ENCODE data around the gene PRKN. TPM values are rescaled to one million over a fixed set of nuclear protein-coding genes. Genes with fewer than 3 reads are reported as not detected.

PRKN gene
- total and polyA plus RNA-seq, 2 donors (not counting 1 experiment from before 2014, with no cell fraction given), result 0.43 to 4.6 TPM

DNA sequence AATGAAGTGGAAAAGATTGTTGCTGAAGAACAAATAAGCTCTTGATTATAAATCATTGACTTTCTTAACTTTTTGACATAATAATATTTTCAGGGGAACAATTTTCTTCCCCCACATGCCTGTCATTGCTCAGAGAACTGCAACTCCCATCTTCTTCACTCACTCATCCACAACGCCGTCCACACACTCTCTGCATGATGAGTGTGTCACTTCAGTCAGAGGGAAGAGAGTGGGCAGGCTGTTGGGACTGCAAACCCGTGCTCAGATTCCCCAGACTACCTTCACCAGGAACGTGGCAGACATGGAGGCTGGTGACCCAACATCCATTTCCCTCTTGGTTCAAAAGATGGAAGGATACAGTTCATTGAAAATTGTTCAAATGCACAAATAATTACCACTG lies 650.8 kb downstream of the PRKN start:
- Histone ChIP-seq H3K36me3 (ENCODE audit: control insufficient read depth, insufficient read depth, low read length) (no peaks in the 10 kb centered on the region), H3K9me3 (ENCODE audit: control insufficient read depth, insufficient read depth, low read depth, low read length) (no peaks in the 10 kb centered on the region), H3K4me1 (ENCODE audit: control insufficient read depth, extremely low read depth, insufficient read depth, low read length) (no peaks in the 10 kb centered on the region), H3K27me3 (ENCODE audit: control insufficient read depth, insufficient read depth, low read length) (no peaks in the 10 kb centered on the region), H3K27ac (ENCODE audit: insufficient read depth, low read length) (no peak overlapping the region), H3K4me2 (ENCODE audit: extremely low read depth, insufficient read depth, low read length) (no peak overlapping the region), H2AFZ (ENCODE audit: low read length) (no peak overlapping the region), H3K9ac (ENCODE audit: insufficient read depth, low read length) (no peak overlapping the region), H4K20me1 (ENCODE audit: control insufficient read depth, extremely low read depth, insufficient read depth, low read length) (no peaks in the 10 kb centered on the region), H3K79me2 (ENCODE audit: control insufficient read depth, insufficient read depth, low read length) (no peaks in the 10 kb centered on the region), H3K4me3 (replicated peaks in 1 of 4; ENCODE audit: control extremely low read depth in 1 of 4, insufficient read depth in 1 of 4, low read depth in 3 of 4, low read length in 4 of 4) (no peak overlapping the region)
- TF ChIP-seq EZH2 (IDR thresholded peaks at IDR 0.05; ENCODE audit: low read length, missing control alignments), result no peak
- TF ChIP-seq, protein P1, sequence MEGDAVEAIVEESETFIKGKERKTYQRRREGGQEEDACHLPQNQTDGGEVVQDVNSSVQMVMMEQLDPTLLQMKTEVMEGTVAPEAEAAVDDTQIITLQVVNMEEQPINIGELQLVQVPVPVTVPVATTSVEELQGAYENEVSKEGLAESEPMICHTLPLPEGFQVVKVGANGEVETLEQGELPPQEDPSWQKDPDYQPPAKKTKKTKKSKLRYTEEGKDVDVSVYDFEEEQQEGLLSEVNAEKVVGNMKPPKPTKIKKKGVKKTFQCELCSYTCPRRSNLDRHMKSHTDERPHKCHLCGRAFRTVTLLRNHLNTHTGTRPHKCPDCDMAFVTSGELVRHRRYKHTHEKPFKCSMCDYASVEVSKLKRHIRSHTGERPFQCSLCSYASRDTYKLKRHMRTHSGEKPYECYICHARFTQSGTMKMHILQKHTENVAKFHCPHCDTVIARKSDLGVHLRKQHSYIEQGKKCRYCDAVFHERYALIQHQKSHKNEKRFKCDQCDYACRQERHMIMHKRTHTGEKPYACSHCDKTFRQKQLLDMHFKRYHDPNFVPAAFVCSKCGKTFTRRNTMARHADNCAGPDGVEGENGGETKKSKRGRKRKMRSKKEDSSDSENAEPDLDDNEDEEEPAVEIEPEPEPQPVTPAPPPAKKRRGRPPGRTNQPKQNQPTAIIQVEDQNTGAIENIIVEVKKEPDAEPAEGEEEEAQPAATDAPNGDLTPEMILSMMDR (conservative IDR thresholded peaks at IDR 0.05 in 1 of 2, IDR thresholded peaks at IDR 0.05 in 1 of 2; ENCODE audit: low read depth in 1 of 2, low read length in 2 of 2), result no peak
- DNase-seq (ENCODE audit: low read depth in 2 of 2), result no peak

DNA sequence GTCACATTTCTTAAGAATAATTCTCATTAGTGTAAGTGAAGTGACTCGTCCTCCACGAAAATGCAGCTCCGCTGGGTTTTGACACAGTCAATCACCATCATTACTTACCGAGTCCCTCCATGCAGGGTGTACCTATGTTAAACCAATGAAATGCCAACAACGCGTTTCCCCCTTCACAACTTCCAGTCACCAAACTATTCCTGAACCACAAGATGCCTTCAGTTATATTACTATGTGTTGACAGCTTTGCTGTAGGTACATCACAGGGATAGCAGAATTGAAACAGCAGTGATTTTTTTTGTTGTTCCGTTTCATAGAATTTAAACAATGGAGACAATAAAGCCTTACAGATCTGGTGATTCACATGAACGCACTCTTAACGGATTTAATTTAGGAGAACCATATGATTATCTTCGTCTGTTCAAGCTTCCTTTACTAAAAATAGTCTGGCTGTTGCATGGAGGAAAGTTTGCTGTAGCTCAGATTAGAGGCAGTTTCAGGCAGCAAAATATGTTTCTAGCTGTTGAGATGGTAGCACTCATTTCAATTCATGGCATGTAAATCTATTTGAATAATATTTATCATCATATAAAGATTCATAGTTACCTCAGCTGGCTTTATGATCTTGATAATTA lies 652.8 kb downstream of the PRKN start:
- H3K9me3 ChIP-seq (ENCODE audit: control insufficient read depth, insufficient read depth, low read depth, low read length), result no peaks in the 10 kb centered on the region
- no peaks in the 10 kb centered on the region for H4K20me1 ChIP-seq (ENCODE audit: control insufficient read depth, extremely low read depth, insufficient read depth, low read length)
- H3K79me2 ChIP-seq (ENCODE audit: control insufficient read depth, insufficient read depth, low read length), result no peaks in the 10 kb centered on the region
- H3K4me1 ChIP-seq (ENCODE audit: control insufficient read depth, extremely low read depth, insufficient read depth, low read length), result no peaks in the 10 kb centered on the region
- no peaks in the 10 kb centered on the region for H3K27me3 ChIP-seq (ENCODE audit: control insufficient read depth, insufficient read depth, low read length)
- H3K36me3 ChIP-seq (ENCODE audit: control insufficient read depth, insufficient read depth, low read length), result no peaks in the 10 kb centered on the region
- no peak for DNase-seq (ENCODE audit: low read depth in 2 of 2)
- H3K27ac ChIP-seq (ENCODE audit: insufficient read depth, low read length), result no peak overlapping the region
- no peak overlapping the region for H2AFZ ChIP-seq (ENCODE audit: low read length)
- TF ChIP-seq, protein P1 (conservative IDR thresholded peaks at IDR 0.05 in 1 of 2, IDR thresholded peaks at IDR 0.05 in 1 of 2; ENCODE audit: low read depth in 1 of 2, low read length in 2 of 2), result no peak
- no peak for TF ChIP-seq EZH2 (IDR thresholded peaks at IDR 0.05; ENCODE audit: low read length, missing control alignments)
- H3K4me3 ChIP-seq (replicated peaks in 1 of 4; ENCODE audit: control extremely low read depth in 1 of 4, insufficient read depth in 1 of 4, low read depth in 3 of 4, low read length in 4 of 4), result no peak overlapping the region
- H3K4me2 ChIP-seq (ENCODE audit: extremely low read depth, insufficient read depth, low read length), result no peak overlapping the region
- H3K9ac ChIP-seq (ENCODE audit: insufficient read depth, low read length), result no peak overlapping the region

DNA sequence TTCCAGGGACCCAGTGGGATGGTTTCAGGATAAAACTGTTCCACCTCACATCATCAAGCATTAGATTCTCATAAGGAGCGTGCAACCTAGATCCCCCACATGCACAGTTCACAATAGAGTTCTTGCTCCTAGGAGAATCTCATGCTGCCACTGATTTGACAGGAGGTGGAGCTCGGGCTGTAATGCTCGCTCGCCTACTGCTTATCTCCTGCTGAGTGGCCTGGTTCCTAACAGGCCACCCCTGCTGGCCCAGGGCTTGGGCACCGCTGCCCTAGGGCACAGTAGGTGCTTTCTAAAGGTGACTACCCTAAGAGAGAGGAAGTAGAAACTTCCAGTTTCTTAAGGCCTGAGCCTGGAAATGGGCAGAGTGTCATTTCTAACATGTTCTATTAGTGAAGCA lies 656.9 kb downstream of the PRKN start:
- H2AFZ ChIP-seq (ENCODE audit: low read length), result no peak overlapping the region
- H4K20me1 ChIP-seq (ENCODE audit: control insufficient read depth, extremely low read depth, insufficient read depth, low read length), result no peaks in the 10 kb centered on the region
- H3K4me1 ChIP-seq (ENCODE audit: control insufficient read depth, extremely low read depth, insufficient read depth, low read length), result no peaks in the 10 kb centered on the region
- no peaks in the 10 kb centered on the region for H3K36me3 ChIP-seq (ENCODE audit: control insufficient read depth, insufficient read depth, low read length)
- no peaks in the 10 kb centered on the region for H3K79me2 ChIP-seq (ENCODE audit: control insufficient read depth, insufficient read depth, low read length)
- no peak overlapping the region for H3K9ac ChIP-seq (ENCODE audit: insufficient read depth, low read length)
- no peaks in the 10 kb centered on the region for H3K27me3 ChIP-seq (ENCODE audit: control insufficient read depth, insufficient read depth, low read length)
- no peak for DNase-seq (ENCODE audit: low read depth in 2 of 2)
- TF ChIP-seq EZH2 (IDR thresholded peaks at IDR 0.05; ENCODE audit: low read length, missing control alignments), result no peak
- TF ChIP-seq, protein P1 (conservative IDR thresholded peaks at IDR 0.05 in 1 of 2, IDR thresholded peaks at IDR 0.05 in 1 of 2; ENCODE audit: low read depth in 1 of 2, low read length in 2 of 2), result no peak
- no peak overlapping the region for H3K4me3 ChIP-seq (replicated peaks in 1 of 4; ENCODE audit: control extremely low read depth in 1 of 4, insufficient read depth in 1 of 4, low read depth in 3 of 4, low read length in 4 of 4)
- H3K9me3 ChIP-seq (ENCODE audit: control insufficient read depth, insufficient read depth, low read depth, low read length), result no peaks in the 10 kb centered on the region
- no peak overlapping the region for H3K27ac ChIP-seq (ENCODE audit: insufficient read depth, low read length)
- no peak overlapping the region for H3K4me2 ChIP-seq (ENCODE audit: extremely low read depth, insufficient read depth, low read length)

All from fibroblast of lung (primary cell).